NCI-H2029 treated with DMSO at 0.1 percent for 48 hours (cell line): ENCODE results near the gene SELENOH.
"Not testable (repeated sequence)": the region's sequence is repeated elsewhere in the genome, so short reads cannot be mapped to it uniquely, and the experiment has no call there.

Source experiments
- DNase-seq: peaks from one replicate; lab custom pipeline; 2025; lab: John Stamatoyannopoulos, UW

Gene SELENOH, protein sequence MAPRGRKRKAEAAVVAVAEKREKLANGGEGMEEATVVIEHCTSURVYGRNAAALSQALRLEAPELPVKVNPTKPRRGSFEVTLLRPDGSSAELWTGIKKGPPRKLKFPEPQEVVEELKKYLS

DNA sequence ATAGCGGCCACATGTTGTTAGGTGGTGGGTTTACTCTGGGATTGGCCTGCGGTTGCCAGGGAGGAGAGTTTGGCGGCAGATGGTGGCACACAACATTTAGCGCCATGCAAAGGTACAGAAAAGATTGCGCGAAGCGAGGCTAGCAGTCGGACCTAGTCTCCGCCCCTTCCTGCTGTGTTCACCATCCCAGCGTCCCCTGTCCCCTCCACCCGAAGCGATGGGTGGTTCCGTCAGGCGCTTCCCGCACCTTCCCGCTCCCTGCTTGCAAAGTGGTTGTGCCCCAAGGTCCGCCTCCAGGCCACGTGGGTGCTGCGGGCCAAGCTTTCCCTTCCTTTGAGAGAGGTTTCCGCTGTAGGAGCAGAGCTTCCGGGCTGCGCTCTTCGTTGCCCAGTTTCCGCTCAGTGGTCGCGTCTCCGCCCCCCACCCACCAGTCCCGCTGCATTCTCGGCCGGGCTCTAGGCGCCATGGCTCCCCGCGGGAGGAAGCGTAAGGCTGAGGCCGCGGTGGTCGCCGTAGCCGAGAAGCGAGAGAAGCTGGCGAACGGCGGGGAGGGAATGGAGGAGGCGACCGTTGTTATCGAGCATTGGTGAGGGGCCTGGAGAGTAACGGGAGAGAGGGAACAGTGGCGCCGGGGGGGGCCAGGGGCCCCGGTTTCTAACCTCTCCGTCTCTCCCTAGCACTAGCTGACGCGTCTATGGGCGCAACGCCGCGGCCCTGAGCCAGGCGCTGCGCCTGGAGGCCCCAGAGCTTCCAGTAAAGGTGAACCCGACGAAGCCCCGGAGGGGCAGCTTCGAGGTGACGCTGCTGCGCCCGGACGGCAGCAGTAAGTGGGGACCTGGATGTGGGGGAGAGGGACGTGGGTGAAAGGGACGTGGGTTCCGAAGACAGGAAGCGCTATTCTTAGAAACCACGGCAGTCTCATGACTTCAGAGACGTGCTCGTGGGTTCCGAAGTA is at the start of gene SELENOH:
SELENOH (plus strand) TSS at position 360 of the 955 bp plus-strand sequence; CDS start at position 465, 105 bp downstream.
- peak; percentile 91 for DNase-seq

DNA sequence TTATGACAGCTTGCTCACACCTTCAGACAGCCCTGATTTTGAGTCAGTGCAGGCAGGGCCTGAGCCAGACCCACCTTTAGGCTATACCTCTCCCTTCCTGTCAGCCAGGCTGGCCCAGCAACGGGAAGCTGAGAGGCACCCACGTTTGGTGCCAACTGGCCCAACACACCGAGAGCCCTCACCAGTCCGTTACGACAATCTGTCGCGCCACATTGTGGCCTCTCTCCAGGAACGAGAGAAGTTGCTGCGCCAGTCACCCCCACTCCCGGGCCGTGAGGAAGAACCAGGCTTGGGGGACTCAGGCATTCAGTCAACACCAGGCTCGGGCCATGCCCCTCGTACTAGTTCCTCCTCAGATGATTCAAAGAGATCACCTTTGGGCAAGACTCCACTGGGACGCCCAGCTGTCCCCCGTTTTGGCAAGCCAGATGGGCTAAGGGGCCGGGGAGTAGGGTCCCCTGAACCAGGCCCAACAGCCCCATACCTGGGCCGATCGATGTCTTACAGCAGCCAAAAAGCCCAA is 42.4 kb upstream of the SELENOH start:
- DNase-seq = no peak

DNA sequence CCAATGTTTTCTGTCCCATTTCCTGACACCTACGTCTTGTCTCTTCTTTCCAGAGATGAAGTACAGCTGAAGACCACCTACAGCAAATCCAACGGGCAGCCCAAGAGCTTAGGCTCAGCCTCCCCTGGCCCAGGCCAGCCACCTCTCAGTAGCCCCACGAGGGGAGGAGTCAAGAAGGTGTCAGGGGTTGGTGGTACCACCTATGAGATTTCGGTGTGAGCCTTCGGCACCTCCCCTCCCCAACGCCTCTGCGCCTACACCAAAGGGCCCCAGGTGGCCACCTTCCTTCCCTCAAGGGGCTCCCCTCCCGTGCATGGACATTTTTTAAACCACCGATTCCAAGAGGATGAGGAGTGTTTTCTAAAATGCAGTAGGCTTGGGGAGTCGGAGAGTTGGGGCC is 41.5 kb upstream of the SELENOH start:
- DNase-seq = no peak

DNA sequence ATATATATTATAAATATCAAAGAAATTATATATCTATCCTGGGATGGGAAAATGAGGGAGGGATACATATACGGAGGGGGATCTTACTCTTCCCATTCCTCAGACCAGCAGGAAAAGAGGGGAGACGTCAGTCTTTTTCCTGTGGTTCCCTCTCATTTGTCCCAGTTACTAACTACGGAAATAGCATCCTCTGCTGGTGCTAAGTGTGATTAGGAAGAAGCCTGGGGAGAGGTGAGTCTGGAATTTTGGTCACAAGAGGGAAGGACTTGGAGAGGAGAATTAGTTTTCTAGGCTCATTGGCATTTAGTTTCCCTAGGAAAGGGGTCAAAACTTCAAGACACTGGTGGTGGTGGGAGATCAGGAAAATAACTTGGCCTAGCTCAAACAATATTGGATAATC is 40.9 kb upstream of the SELENOH start:
- DNase-seq = no peak

DNA sequence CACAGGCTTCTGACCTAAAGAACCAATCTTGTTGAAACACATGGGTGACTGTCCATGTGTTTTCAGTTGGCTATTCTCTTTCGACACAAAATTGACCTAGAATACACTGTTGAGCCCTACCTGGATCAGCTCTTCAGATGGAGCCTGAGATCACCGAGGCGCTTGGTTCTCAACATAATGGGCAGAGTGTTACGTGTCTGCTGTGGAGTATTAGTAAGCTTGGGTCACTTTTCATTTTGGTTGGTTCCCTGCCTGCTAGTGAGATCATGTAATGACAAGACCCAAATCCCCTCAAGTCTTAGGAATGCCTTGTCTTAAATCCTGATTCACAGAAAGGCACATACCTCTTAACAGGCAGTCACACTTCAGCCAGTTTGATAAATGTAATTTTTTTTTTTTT is 38.0 kb upstream of the SELENOH start:
- no peak for DNase-seq

DNA sequence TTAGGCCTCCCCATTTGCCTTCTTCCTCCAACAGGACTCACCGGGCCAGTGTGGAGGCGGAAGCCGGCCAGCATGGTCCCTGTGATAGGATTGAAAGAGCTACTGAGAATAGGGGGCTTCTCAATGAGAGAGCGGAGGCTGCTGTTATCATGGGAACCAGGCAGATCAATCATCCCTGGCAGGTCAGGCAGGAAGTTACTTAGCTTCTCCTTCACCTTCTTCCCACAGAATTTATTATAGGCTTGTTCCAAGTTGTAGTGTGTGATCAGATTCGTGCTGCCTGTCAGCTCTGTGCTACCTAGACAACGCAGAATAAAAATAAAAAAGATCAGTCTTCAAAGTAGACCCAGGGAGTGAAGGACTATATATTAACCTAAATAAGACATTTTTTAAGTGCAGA is 36.4 kb upstream of the SELENOH start:
- DNase-seq = no peak

DNA sequence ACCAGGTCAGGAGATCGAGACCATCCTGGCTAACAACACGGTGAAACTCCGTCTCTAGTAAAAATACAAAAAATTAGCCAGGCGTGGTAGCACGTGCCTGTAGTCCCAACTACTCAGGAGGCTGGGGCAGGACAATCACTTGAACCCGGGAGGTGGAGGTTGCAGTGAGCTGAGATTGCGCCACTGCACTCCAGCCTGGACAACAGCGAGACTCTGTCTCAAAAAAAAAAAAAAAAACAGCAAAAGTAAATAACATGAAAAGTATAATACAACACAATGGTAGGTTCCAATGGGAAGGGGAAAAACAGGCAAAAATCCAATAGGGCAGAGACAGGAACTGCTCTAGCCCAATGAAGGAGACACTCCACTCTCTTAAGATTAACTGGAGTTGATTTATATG is 35.9 kb upstream of the SELENOH start:
- not testable (repeated sequence) for DNase-seq

DNA sequence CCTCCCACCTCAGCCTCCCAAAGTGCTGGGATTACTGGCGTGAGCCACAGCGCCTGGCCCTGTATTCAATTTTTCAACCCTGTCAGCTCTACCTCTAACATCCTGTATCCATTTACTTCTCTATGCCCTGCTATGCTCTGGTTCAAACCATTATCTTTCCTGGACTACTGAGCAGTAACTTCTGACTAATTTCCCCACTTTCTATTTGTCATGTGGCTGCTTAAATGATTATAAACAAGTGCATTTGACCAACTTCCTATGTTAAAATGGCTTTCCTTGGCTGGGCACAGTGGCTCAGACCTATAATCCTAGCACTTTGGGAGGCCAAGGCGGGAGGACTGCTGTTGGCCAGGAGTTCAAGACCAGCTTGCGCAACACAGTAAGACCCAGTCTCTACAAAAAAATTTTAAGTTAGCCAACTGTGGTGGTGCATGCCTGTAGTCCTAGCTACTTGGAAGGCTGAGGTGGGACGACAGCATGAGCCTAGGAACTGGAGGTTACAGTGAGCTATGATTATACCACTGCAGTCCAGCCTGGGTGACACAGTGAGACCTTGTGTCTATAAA is 31.4 kb upstream of the SELENOH start:
- DNase-seq = no peak

DNA sequence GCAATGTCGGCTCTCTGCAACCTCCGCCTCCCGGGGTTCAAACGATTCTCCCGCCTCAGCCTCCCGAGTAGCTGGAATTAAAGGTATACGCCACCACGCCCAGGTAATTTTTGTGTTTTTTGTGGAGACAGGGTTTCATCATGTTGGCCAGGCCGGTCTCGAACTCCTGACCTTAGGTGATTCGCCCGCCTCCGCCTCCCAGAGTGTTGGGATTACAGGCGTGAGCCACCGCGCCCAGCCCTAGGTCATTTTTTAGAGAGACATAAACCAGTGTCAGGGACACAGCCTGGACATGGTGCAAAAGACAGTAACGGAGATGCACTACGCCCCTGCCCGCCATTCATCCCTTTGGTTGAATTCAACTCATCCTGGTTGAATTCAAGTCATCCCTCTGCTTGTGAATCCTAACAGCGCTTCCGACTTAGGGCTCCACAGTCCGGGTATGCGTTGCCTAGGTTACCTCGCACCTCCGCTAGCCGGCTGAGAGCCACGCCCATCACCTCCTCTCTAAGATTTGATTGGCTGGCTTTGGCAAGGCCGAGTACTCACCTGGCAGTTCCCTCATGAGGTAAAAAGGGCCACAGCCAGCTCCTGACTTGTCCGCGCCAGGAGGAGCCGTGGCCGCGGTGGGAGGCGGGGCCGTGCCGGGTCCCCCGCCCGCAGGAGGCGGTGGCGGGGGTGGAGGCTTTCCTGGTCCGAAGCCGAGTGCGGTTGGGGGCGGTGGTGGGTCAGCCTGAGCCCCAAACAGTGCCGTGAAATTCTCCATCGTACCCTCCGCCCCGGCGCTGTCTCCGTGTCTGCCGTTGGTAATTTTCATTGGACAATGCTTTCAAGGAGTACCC is 29.7 kb upstream of the SELENOH start, which contains the start of gene MED19:
MED19 (minus strand) TSS at position 802 of the 842 bp plus-strand sequence; CDS start at position 766, 36 bp downstream.
- DNase-seq = peak; percentile 95

DNA sequence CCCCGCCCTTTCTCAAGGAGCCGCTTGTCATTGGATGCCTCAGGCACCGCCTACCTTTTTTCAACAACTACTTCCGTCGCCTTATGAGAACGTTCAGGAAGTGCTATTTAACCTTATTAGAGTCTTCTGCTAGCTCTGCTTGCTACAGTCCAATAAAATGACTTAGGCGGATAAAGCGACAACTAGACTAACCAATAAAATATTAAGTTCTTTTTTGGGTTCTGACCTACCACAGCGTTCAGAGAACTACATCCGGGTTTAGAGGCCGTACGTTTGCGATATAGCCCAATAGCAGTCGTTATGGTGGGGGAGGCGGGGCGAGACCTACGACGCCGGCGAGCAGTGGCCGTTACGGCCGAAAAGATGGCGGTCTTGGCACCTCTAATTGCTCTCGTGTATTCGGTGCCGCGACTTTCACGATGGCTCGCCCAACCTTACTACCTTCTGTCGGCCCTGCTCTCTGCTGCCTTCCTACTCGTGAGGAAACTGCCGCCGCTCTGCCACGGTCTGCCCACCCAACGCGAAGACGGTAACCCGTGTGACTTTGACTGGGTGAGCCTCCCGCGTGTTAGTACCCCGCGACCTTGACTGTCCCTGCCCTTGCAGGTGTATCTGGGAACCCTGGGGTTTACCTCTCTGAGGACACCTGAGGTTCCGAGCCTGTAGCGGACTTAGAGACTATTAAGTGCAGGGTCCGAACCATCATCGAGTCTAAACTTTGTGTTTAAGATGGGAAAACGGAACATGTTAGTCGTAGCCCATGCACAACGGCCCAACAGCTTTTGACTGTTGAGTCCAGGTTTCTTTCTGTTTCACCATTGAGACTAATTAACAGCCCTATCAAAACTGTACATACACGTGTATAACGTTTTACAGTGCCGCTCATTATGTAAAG is 28.8 kb upstream of the SELENOH start, which contains the start of gene TMX2:
TMX2 (plus strand) TSS at position 338 of the 895 bp plus-strand sequence; CDS start at position 364, 26 bp downstream.
- DNase-seq = peak; percentile 99

DNA sequence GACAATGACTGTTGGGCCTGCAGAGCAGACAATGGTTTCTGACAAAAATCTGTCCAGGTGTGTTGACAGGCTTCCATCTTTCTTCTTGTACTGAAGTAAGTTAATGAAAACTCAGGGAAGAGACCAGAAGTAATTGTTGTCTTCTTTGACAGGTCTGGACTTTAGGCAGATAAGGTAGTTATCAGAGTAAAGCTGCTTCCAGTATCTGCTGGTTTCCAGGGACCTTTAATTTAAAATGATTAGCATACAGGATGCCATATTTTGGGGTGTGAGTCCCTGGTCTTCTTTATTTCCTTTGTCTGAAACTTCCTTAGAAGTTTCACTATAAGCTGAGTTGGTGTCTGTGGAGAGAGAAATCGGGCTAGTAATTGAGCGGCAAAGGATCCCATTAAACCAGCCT is 27.5 kb upstream of the SELENOH start:
- no peak for DNase-seq

DNA sequence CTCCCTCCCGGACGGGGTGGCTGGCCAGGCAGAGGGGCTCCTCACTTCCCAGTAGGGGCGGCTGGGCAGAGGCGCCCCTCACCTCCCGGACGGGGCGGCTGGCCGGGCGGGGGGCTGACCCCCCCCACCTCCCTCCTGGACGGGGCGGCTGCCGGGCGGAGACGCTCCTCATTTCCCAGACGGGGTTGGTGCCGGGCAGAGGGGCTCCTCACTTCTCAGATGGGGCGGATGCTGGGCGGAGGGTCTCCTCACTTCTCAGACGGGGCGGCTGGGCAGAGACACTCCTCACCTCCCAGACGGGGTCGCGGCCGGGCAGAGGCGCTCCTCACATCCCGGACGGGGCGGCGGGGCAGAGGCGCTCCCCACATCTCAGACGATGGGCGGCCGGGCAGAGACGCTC is 24.6 kb upstream of the SELENOH start:
- DNase-seq = not testable (repeated sequence)

DNA sequence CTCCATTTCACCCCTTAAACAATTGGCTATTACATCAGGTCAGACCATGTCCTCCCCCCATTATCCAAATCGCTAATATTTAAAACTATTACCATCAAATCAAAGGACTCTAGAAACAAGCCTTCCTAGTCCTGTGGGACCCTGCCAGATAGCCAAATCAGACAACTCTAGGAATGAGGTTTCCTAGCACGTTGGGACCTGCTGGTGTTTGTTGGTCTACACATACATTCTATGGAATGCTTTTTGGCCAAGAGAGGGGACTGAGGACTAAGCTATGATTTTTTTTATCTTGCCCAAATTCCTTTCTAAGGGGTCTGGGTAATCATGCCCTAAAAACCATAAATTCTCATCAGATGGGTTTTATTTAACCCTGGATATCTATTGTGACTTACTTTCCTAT is 14.1 kb upstream of the SELENOH start:
- DNase-seq = no peak

DNA sequence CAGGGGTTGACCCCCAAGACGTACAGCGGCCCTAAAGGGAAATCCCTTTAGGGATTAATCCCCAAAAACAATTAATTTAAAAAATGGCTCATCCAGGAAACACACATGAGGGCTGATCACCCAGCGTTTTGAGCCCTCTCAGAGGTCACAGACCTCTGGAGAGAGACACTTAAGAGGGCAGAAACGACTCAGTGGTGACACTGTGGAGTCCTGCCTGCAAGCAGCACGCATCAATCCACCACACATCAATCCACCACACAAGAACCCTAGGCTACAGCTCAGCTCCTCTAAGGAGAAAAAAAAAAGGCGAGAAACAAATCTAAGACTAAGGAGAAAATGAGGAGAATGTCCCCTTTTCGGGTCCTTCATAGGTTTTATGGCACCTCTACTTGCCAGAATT is 12.5 kb upstream of the SELENOH start:
- DNase-seq = no peak

DNA sequence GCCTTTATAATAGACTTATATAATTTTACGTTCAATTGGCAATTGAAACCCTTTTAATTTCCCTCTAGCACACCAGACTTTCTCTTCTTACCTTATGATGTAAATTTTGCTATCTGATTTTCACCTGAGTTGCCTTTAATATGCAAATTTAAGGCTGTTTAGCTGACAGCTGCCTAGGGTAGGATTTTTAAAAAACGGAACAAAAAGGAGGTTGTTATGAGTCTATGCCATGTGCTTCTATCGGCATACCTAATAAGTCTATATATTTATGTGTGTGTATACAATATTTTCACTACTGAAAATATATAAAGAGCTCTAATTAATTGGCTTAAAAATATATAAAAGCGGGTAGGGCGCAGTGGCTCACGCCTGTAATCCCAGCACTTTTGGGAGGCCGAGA is 11.8 kb upstream of the SELENOH start:
- no peak for DNase-seq

DNA sequence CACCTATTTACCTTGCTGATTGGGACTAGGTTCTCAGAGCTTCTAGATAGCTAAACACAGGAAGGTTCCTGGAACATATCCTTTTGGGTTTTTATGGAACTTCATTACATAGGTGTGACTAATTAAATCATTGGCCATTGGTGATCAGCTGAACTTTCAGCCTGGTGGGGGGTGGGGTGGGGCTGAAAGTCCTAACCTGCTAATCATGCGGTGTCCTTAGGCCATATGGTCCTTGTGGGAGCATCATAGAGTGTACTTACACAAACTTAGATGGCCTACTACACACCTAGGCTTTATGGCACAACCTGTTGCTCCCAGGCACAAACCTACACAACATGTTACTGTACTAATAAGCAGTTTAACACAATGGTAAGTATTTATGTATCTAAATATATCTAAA is 8.6 kb upstream of the SELENOH start:
- no peak for DNase-seq

DNA sequence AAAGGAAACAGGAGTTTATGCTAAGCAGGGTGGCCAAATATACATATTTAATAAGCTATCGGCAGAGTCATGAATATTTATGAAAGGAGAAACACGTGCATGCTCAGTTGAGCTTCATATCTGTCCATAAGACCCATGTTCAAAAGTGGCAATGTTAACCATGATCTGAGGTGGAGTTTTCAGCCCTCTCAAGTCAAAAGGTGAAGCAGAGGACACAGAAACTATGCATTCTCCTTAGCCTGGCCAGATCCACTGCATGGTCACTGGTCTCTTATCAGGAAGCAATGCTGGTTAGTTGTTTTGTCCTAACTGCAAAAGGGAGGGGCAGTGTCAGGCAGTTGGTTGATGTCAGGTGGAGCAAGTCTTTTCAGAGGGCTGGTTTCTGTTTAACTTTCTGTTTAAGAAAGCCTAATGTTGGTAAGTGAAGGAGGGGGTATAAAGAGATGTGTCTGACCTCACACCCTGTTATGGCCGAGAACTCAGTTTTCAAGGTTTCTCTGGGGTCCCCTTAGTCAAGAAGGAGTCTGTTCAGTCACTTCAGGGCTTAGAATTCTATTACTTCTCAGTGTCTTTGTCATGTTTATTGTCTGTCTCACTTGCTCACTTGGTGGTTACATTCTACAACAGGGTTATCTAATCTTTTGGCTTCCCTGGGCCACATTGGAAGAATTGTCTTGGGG is 5.5 kb upstream of the SELENOH start:
- DNase-seq = no peak

DNA sequence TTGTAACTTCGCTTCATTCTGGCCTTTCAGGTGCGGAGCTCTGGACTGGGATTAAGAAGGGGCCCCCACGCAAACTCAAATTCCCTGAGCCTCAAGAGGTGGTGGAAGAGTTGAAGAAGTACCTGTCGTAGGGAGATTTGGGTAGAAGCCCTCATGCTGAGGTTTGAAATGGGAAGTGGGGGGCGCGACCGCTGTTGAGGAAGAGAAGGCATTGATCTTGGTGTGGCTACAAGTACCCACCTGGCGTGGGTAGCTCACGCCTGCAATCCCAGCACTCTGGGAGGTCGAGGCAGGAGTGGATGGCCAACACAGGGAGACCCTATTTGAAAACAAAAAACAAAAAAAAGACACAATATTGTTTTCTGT is 779 bp downstream of the SELENOH start:
- no peak for DNase-seq

DNA sequence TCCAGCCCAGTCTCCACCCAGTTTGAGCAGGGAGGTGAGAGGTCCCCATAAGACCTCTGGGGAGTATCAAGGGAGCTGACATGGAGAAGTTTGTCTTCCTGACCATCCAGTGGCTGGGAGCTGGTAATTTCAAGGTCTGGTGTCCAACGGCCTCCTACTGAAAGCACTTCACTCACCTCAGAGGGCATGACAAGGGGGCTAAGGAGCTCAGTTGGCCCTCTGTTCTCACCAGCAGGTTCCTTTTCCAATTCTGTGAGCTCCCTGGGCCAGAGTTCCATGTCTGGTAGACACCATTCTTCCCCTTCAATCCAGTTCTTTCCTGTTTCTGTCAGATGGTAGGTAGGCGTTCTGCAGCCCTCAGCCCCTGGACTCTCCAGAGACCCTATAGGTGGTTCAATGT is 3.1 kb downstream of the SELENOH start:
- DNase-seq = no peak

DNA sequence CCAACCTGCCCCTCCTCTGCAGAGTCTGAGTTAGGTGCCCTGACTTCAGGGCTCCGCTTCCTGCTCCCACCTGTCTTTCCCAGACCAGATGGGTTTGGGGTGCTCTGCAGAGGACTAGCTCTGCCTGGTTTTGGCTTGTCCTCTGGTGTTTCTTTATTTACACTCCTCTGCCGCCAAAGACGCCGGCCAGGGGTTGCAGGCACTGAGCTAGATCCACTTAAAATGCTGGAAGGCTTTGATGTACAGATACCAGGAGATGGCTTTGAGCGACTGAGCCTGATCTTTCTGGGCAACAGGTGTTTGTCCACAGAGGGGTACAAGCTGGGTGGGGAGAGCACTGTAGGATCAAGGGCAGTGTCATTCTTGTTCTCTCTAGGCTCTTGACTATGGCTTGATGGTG is 3.9 kb downstream of the SELENOH start:
- DNase-seq = no peak
